GM21737 (cell line): ENCODE data around the gene CABP5.
"Not testable (repeated sequence)": the region's sequence is repeated elsewhere in the genome, so short reads cannot be mapped to it uniquely, and the experiment has no call there.

ENCODE experiments used
- ATAC-seq: cut with Tn5 transposase; IDR thresholded peaks from one replicate; pipeline ENCODE4 v1.9.1; 2021; ENCODE audit warnings: mild to moderate bottlenecking, moderate library complexity; ENCODE audit not compliant: unreplicated experiment

The CABP5 gene

DNA sequence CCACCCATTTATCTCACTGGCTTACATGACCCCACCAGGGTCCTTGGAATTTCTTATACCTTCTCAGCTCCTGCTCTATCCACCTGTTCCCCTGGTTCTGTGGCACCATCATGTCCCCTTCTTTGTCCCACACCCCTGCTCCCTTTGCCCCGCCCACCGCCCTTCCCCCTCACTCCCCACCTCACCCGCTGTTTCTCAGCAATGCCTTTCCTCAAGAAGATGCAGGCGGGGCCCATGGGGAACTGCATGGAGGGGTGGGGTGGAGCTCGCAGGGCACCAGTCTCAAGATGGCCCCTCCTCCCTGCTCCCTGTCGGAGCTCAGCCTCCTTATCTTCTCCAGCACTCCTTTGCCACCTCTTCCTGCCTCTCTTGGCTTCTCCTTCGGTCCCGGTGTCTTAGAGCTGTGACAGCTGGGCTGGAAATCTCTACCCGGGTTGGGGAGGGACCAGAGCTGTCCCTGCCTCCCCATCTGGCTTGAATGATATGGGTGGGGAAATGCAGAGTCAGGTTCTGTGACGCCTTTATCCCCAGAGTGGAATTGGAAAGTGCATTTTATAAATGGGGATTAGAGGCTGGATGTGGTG is at the start of gene CABP5:
Gene CABP5 (minus strand): TSS at position 405 of the 584 bp plus-strand sequence. CDS start 157 bp downstream, at position 248.
- no peak for ATAC-seq

DNA sequence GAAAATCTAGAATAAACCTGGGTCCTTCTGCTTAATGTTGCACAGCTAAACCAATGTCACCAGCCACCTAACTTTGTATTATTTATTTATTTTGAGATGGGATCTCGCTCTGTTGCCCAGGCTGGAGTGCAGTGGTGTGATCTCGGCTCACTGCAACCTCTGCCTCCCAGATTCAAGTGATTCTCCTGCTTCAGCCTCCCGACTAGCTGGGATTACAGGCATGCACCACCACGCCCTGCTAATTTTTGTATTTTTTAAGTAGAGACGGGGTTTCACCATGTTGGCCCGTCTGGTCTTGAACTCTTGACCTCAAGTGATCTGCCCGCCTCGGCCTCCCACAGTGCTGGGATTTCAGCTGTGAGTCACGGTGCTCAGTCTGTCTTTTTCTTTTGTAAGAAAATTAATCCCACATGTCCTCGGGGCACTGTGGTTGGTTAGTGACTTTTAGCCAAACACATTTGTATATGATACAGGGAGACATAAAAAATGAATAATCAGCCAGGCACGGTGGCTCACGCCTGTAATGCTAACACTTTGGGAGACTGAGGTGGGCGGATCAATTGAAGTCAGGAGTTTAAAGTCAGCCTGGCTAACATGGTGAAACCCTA is 47.3 kb upstream of the CABP5 start:
- ATAC-seq, result not testable (repeated sequence)

DNA sequence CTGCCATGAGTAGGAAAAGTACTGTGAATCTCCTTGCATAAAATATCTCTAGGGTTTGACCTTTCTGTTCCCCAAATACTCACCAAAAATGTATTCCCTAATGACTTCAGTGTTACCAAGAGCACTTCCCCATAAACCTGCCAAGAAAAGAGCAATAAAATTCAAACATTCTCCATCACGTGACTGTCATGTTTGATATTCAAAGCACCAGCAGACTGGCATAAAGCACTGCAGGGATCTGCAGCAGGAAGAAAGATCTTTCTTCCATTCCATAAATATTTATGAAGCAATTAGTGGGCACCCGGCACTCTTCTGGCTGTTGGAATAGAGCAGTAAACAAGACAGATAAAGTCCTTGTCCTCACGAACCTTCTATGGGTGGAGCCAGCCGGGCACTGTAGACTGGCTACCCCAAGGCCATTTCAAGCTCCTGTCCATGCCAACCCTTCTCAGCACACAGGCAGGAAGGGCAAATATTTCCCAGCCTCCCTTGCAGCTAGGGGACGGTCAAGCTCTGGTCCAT is 46.5 kb upstream of the CABP5 start:
- ATAC-seq, result no peak

DNA sequence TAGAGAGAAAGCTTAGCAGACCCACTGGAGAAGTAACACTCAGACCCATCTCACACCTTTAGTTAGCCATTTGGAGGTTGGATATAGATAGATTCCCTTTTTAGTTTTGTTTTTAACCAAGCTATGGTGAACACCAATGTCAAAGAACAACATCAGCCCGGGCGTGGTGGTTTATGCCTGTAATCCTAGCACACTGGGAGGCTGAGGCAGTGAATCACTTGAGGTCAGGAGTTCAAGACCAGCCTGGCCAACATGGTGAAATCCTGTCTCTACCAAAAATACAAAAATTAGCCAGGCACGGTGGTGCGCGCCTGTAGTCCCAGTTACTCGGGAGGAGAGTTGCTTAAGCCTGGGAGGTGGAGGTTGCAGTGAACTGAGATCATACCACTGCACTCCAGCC is 45.1 kb upstream of the CABP5 start:
- not testable (repeated sequence) for ATAC-seq

DNA sequence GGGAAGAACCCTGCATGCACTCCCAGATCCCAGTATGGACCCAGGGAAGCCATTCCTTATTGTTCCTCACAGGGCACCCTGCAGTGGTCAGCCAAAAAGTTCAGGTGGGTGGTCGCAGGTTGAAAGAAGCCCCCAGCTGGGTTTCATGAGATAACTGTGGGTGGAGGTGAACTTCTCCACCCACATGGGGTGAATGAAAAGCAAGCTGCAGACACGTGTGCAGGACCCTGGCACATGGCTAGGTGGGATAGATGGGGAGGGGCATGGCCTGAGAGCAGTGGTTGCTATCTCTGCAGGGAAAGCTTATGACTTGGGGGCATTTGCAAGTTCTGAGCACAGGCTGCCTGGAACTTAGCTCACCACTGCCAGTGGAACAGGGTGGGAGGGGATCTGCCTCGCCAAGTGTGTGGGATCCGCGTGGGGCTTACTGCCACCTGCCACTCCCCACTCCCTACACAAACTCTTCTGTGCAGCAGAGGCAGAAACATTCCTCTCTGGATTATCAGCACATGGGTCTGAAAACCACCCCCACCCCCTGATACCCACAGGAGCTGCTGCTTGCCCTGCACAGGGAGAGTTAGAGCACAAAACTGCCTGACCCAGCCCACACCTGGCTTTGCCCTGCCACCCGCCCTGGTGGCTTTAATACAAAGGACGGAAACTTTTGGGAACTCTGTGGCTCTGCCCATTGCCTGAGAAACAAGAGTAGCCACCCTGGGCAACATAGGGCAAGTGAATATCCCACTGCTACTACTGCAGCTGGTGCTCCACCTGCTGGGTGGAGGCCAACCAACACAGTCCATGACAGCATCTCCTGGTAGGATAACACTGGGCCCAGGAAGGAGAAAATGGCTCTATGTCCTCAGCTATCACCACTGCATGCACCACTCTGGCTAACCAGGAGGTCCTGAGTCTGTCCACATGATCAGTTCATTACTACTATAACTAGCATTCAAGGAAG is 42.3 kb upstream of the CABP5 start:
- no peak for ATAC-seq

DNA sequence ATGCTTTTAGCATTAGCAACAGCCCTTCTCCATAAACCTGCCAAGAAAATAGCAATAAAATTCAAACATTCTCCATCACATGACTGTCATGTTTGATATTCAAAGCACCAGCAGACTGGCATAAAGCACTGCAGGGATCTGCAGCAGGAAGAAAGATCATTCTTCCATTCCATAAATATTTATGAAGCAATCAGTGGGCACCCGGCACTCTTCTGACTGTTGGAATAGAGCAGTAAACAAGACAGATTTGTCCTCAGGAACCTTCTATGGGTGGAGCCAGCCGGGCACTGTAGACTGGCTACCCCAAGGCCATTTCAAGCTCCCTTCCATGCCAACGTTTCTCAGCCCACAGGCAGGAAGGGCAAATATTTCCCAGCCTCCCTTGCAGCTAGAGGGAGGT is 41.2 kb upstream of the CABP5 start:
- no peak for ATAC-seq

DNA sequence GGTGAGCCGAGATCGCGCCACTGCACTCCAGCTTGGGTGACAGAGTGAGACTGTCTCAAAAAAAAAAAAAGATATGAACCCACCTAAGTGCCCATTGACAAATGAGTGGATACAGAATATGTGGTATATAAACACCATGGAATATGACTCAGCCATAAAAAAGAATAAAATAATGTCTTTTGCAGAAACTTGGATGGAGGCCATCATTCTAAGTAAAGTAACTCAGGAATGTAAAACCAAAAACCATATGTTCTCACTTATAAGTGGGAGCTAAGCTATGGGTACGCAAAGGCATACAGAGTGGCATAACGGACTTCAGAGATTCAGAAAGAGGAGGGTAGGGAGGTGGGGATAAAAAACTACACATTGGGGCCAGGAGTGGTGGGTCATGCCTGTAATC is 37.2 kb upstream of the CABP5 start:
- ATAC-seq, result no peak

DNA sequence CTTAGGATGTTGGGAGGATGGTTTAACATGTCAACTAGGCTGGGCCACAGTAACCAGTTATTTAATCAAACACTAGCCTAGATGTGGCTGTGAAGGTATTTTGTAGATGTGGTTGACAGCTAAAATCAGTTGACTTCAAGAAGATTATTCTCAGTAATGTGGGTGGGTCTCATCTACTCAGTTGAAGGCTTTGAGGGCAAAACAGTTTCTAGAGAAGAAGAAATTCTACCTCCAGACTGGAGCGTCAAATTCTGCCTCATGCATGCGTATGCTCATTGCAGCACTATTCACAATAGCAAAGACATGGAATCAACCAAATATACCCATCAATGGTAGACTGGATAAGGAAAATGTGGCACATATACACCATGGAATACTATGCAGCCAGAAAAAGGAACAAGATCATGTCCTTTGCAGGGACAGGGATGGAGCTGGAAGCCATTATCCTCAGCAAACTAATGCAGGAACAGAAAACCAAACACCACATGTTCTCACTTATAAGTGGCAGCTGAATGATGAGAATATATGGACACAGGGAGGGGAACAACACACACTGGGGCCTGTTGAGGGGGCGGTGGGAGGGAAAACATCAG is 26.4 kb upstream of the CABP5 start:
- ATAC-seq, result not testable (repeated sequence)

DNA sequence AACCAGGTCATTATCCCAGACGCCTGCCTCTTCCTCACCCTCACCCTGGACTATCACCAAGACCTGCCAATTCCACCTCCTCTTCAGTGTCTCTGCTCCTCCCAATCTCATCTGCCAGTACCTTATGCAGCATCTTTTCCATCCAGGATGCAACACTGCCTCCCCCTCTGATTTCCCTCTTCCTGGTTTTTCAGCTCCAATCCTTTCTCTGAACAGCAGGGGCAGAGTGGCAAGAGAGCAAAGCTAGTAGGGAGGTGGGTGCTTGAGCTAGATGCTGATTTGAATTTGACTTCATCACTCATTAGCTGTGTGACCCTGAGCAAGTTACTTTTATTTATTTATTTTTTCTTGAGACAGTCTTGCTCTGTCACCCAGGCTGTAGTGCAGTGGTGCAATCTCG is 25.6 kb upstream of the CABP5 start:
- no peak for ATAC-seq

DNA sequence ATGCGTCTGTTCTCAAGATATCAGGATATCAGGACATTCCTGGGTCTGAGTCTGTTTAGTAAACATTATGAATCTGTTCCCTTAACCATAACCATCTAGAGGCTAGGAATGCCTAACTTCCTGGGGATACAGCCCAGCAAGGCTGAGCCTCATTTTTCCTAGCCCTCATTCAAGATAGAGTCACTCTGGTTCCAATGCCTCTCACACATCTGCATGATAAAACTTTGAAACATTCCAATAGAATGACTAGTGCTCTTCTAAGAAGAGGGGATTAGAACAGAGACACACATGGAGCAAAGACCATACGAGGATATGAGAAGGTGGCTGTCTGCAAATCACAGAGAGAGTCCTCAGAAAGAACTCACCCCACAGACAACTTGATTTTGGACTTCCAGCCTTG is 20.6 kb upstream of the CABP5 start:
- no peak for ATAC-seq

DNA sequence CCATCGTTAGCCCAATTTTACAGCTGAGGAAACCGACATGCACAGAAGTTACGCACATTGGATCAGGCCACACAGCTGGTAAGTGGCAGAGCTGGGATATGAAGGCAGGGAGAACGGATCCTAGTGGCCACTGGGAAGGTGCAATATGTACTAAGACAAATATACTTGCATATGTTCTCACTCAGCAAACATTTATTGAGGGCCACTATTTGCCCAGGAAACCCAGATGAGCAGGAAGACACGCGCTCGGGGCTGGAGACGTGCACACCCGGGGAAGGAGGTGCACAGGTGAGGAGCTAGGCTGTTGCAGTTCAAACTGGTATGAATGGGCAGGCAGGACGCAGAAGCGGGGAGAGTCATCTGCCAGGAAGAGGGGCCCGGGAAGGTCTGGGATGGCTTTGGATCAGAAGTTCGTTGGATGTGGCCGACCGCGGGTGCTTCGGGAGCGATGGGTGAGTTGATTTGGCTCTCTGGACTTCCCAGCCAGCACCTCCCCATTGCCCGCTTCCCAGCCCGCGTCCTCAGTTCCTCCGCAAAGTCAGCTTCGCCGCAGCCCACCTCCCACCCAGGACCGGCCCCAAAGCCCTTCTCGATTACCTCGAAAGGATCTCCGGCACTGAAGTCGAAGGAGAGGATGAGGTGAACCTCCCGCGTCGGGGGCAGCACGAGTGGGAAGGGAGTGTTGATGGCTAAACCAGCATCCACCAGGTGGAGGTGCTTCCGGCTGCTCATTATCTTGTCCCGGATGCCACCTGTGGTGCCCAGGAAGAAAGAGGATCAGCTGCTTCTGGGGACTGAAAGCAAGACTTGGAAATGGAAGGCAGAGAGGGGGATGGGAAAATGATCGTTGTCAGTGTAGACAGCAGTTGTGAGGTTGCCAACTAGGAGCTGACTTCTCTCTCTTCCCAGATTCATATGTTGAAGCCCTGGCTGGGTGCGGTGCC is 17.8 kb upstream of the CABP5 start:
- no peak for ATAC-seq

DNA sequence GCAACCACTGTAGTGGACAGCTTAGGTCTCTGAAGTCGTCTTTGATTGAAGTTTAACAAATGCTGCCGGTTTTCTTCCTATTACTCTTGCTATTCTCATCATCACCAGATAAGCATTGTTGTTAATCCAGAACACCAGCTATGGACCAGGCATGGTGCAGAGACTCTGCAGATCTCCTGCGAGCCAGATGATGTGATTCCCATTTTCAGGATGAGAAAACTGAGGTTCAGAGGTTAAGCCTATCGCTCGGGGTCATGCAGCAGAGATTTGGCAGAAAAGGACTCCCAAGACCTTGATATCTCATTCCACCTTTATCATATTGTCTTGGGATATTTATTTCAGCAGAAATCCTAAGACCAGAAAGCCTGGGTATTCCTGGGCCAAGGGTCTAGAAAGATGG is 16.5 kb upstream of the CABP5 start:
- ATAC-seq, result no peak

DNA sequence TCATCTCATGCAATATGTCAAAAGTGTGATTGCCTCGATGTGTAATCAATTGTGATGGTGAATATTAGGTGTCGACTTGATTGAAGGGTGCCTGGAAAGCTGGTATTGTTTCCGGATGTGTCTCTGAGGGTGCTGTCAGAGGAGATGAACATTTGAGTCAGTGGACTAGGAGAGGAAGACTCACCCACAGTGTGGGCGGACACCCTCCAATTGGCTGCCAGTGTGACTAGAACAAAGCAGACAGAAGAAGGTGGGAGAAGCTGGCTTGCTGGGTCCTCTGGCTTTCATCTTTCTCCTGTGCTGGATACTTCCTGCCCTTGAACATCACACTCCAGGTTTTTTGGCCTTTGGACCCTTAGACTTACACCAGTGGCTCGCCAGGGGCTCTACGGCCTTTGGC is 15.5 kb upstream of the CABP5 start:
- ATAC-seq, result no peak

DNA sequence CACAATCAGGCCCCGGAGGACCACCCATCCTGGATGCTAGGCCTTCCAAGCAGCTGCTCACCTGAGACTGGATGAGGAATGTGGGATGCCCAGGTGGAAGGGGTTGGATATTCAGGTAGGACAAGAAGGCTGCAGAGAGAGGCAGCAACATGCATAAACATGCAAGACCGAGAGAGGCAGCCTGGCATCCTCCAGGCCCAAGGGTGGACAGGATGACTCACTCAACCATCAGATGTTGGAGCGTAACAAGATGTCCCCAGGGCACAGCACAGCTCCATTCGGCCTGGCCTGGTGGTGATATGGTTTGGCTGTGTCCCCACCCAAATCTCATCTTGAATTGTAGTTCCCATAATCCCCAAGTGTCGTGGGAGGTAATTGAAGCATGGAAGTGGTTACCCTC is 10.0 kb upstream of the CABP5 start:
- ATAC-seq, result no peak

DNA sequence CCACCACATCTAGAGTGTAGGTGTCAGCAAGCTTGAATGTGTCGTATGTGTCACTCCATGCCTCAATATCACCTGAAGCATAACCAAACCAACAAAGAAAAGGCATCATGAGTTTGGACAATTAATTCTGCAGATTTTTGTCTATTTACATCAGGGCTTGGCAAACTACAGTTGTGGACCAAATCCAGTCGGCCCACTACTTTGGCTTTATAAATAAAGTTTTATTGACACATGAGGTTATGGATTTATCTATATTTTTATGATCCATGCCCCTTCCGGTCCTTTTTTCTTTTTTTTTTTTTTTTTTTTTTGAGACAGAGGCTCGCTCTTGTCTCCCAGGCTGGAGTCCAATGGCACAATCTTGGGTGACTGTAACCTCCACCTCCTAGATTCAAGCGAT is 9.2 kb upstream of the CABP5 start:
- no peak for ATAC-seq

DNA sequence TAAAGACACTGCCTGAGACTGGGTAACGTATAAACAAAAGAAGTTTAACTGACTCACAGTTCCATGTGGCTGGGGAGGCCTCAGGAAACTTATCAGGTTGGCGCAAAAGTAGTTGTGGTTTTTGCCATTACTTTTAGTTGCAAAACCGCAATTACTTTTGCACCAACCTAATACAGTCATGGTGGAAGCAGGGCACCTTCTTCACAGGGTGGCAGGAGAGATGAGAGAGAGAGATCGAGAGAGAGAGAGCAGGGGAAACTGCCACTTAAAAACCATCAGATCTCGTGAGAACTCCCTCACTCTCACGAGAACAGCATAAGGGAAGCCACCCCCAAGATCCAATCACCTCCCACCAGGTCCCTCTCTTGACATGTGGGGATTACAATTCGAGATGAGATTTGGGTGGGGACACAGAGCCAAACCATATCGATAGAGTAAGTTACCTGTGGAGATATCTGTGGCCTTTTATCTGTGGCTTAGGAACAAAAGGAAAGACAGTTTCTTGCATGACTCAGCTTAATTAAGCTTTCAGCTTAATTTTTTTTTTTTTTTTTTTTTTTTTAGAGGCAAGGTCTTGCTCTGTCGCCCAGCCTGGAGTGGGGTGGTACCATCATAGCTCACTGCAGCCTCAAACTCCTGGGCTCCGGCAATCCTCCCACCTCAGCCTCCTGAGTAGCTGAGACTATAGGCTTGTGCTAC is 7.6 kb upstream of the CABP5 start:
- ATAC-seq, result no peak

DNA sequence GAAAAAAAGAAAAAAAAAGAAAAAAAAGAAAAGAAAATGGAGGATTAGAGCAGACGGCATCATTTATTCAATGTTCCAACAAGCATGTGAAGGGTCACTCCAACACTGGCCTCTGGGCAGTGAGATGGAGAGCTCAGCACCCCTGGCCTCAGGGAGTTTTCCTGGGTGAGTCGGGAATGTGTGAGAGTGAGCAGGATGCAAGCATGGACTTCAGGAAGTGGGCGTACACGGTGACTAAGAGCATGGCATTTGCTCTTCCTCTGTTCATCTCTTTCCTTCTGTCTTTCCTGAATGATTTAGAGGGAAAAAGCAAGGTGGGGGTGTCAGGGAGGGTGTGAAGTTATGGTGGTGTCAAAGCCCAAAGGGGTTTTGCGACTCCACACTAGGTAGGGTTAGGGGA is 682 bp upstream of the CABP5 start:
- no peak for ATAC-seq

DNA sequence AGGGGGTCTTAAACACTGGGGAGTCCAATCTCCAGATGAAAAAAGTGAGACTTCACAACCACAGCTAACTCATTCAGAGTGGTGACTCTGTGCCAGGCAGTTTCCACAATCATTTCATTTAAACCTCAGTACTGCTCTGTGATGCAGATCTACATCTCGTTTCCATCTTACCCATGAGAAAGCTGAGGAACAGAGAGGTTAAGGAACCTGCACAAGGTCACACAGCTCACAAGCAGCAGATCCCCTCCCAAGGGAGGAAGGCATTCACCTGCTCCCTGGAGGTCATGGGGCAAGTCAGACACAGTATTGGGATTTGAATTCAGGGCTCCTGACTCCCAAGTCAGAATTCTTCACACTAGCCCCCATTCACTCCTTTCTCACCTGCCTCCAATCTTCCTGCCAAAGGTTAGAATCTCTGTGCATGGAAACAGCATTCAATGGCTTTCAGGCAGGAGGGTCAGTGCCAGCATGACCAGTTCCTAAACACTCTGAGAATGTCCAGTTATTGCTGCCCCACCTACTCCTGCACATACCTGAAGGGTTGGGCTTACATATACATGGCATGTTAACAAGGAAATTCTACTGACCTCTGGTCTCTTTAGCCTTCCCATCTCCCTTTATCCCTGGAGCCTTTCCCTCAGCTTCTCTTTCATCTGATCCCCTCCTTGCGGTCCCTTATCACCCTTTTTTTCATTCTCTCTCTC is 1.9 kb downstream of the CABP5 start:
- ATAC-seq, result no peak

DNA sequence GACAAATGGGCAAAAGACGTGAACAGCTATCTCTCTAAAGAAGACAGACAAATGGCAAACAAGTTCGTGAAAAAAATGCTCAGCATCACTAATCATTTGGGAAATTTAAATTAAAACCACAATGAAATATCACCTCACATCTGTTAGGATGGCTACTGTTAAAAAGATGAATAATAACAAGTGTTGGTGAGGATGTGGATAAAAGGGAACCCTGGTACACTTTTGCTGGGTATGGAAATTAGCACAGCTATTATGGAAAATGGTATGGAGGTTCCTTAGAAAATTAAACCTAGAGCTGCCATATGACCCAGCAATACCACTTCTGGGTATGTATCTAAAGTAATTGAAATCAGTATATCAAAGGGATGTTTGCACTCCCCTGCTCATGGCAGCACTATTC is 7.1 kb downstream of the CABP5 start:
- ATAC-seq, result no peak
